IMR-90 (cell line): Measurements from ENCODE around the gene WASF3. TPM values are rescaled to one million over a fixed set of nuclear protein-coding genes. Genes with fewer than 3 reads are reported as not detected.

Experiments used
- ATAC-seq: fragments of 200-7000 bp; cut with Tn5 transposase; 2 replicates; pipeline ENCODE4 v1.9.1; 2020; ENCODE audit warnings: low read depth, mild to moderate bottlenecking, moderate library complexity
- BruUV-seq: library from RNA; stranded (reverse); fragments of 400-500 nt; replicated peaks from 2 replicates; lab custom pipeline; 2021; lab: Mats Ljungman, UMichigan
- CTCF ChIA-PET: fragments of 300-600 bp; formaldehyde crosslinking; extraction: SDS; loops from one replicate; lab custom pipeline; 2021; ENCODE audit warnings: antibody characterized with exemption; lab: Yijun Ruan, JAX
- POLR2A ChIA-PET: fragments of 300-600 bp; sonication (Branson Sonifier 250); formaldehyde crosslinking; loops from one replicate; lab custom pipeline; 2022; ENCODE audit warnings: antibody characterized with exemption; ENCODE audit not compliant: unreplicated experiment; lab: Charles Lee
- DNase-seq: peaks from one replicate; pipeline ENCODE4 v3.0.0; 2013
- H2AFZ ChIP-seq: replicated peaks from 2 replicates; pipeline ENCODE3; 2013; ENCODE audit warnings: low read length, mild to moderate bottlenecking; ENCODE audit not compliant: poor library complexity
- H2AK5ac ChIP-seq: 2 replicates; pipeline ENCODE4 v1.6.1; 2013; ENCODE audit warnings: low read depth, low read length, inconsistent platforms
- H2AK9ac ChIP-seq: replicated peaks from 2 replicates; pipeline ENCODE3; 2013; ENCODE audit warnings: mild to moderate bottlenecking, low read depth, low read length, moderate library complexity; ENCODE audit not compliant: poor library complexity
- H2BK120ac ChIP-seq: 2 replicates; pipeline ENCODE4 v1.6.1; 2013; ENCODE audit warnings: low read depth, low read length, inconsistent platforms
- H2BK15ac ChIP-seq: 3 replicates; pipeline ENCODE4 v1.6.1; 2013; ENCODE audit warnings: low read depth, low read length, inconsistent platforms
- H2BK20ac ChIP-seq: 2 replicates; pipeline ENCODE4 v1.6.1; 2013; ENCODE audit warnings: low read depth, mild to moderate bottlenecking, inconsistent platforms, low read length, moderate library complexity
- H2BK5ac ChIP-seq: 2 replicates; pipeline ENCODE4 v1.6.1; 2013; ENCODE audit warnings: mild to moderate bottlenecking, low read depth, low read length, inconsistent platforms; ENCODE audit not compliant: poor library complexity, severe bottlenecking
- H3K14ac ChIP-seq: replicated peaks from 2 replicates; pipeline ENCODE4 v1.6.1; 2013; ENCODE audit warnings: low read depth, low read length, inconsistent platforms
- H3K18ac ChIP-seq: 2 replicates; pipeline ENCODE4 v1.6.1; 2013; ENCODE audit warnings: low read depth, low read length, control low read depth
- H3K23ac ChIP-seq: 2 replicates; pipeline ENCODE4 v1.6.1; 2013; ENCODE audit warnings: low read depth, low read length, inconsistent platforms
- H3K27ac ChIP-seq: 2 replicates; pipeline ENCODE4 v1.5.1; 2013; ENCODE audit warnings: mild to moderate bottlenecking, control low read depth, low read length; ENCODE audit not compliant: insufficient read depth
- H3K27me3 ChIP-seq: 2 replicates; pipeline ENCODE4 v1.6.1; 2013; ENCODE audit warnings: low read length; ENCODE audit not compliant: control insufficient read depth, insufficient read depth
- H3K36me3 ChIP-seq: 2 replicates; pipeline ENCODE4 v1.6.1; 2013; ENCODE audit warnings: low read length, mixed read lengths; ENCODE audit not compliant: control insufficient read depth, insufficient read depth
- H3K4ac ChIP-seq: 2 replicates; pipeline ENCODE4 v1.6.1; 2013; ENCODE audit warnings: low read depth, low read length, inconsistent platforms
- H3K4me1 ChIP-seq: 2 replicates; pipeline ENCODE4 v1.6.1; 2013; ENCODE audit warnings: low read length, mixed read lengths; ENCODE audit not compliant: control insufficient read depth, insufficient read depth
- H3K4me2 ChIP-seq: 2 replicates; pipeline ENCODE4 v1.6.1; 2013; ENCODE audit warnings: low read depth, mild to moderate bottlenecking, control low read depth, low read length, moderate library complexity
- H3K4me3 ChIP-seq: 2 replicates; pipeline ENCODE4 v1.5.1; 2013; ENCODE audit warnings: low read depth, mild to moderate bottlenecking, control low read depth, low read length, moderate library complexity; ENCODE audit not compliant: insufficient read depth
- H3K56ac ChIP-seq: 2 replicates; pipeline ENCODE4 v1.6.1; 2013; ENCODE audit warnings: low read length, inconsistent platforms; ENCODE audit not compliant: insufficient read depth; ENCODE audit errors: extremely low read depth
- H3K79me1 ChIP-seq, 2 experiments: 2 replicates each; pipeline ENCODE4 v1.6.1; 2013; ENCODE audit warnings: low read length in 2 of 2, inconsistent platforms in 1 of 2, low read depth in 1 of 2
- H3K9ac ChIP-seq: 2 replicates; pipeline ENCODE4 v1.6.1; 2013; ENCODE audit warnings: low read depth, low read length, control low read depth
- H3K9me1 ChIP-seq: 2 replicates; pipeline ENCODE4 v1.6.1; 2013; ENCODE audit warnings: low read length, inconsistent platforms; ENCODE audit not compliant: insufficient read depth
- H3K9me3 ChIP-seq: 2 replicates; pipeline ENCODE4 v1.6.1; 2013; ENCODE audit warnings: low read length; ENCODE audit not compliant: control insufficient read depth, insufficient read depth
- H4K20me1 ChIP-seq: 2 replicates; pipeline ENCODE4 v1.6.1; 2013; ENCODE audit warnings: low read length, inconsistent platforms; ENCODE audit not compliant: insufficient read depth
- H4K5ac ChIP-seq: 2 replicates; pipeline ENCODE4 v1.6.1; 2013; ENCODE audit warnings: mild to moderate bottlenecking, low read depth, low read length, control low read depth
- H4K8ac ChIP-seq, 2 experiments: 2 replicates each; pipeline ENCODE4 v1.6.1; 2013; ENCODE audit warnings: low read depth in 2 of 2, low read length in 2 of 2, control low read depth in 1 of 2, inconsistent platforms in 1 of 2
- H4K91ac ChIP-seq: 2 replicates; pipeline ENCODE4 v1.6.1; 2013; ENCODE audit warnings: low read depth, low read length, inconsistent platforms; ENCODE audit not compliant: insufficient read depth
- BHLHE40 ChIP-seq: fragments of 150-350 bp; IDR thresholded peaks from 2 replicates; pipeline ENCODE4 v1.6.1; 2016; ENCODE audit warnings: mild to moderate bottlenecking, low read depth, low read length
- CEBPB ChIP-seq: IDR thresholded peaks from 2 replicates; pipeline ENCODE4 v1.6.1; 2012; ENCODE audit warnings: low read depth, low read length, improper control_type of control experiment
- CHD1 ChIP-seq: IDR thresholded peaks from 2 replicates; pipeline ENCODE4 v1.6.1; 2012; ENCODE audit warnings: low read depth, low read length, improper control_type of control experiment
- FOS ChIP-seq: fragments of 150-350 bp; IDR thresholded peaks from 2 replicates; pipeline ENCODE4 v1.6.1; 2016; ENCODE audit warnings: low read depth, low read length
- MAFK ChIP-seq: IDR thresholded peaks from 2 replicates; pipeline ENCODE4 v1.6.1; 2012; ENCODE audit warnings: low read depth, low read length, improper control_type of control experiment
- MAZ ChIP-seq: IDR thresholded peaks from 2 replicates; pipeline ENCODE4 v1.6.1; 2012; ENCODE audit warnings: low read depth, mild to moderate bottlenecking, low read length, improper control_type of control experiment, moderate library complexity, borderline replicate concordance
- MXI1 ChIP-seq: IDR thresholded peaks from 2 replicates; pipeline ENCODE4 v1.6.1; 2012; ENCODE audit warnings: low read depth, mild to moderate bottlenecking, low read length, moderate library complexity, borderline replicate concordance
- NFE2L2 ChIP-seq: fragments of 150-350 bp; IDR thresholded peaks from 2 replicates; pipeline ENCODE4 v1.6.1; 2016; ENCODE audit warnings: low read depth, mild to moderate bottlenecking, low read length
- RAD21 ChIP-seq: IDR thresholded peaks from 2 replicates; pipeline ENCODE4 v1.6.1; 2012; ENCODE audit warnings: low read length, improper control_type of control experiment
- RCOR1 ChIP-seq: IDR thresholded peaks from 2 replicates; pipeline ENCODE4 v1.6.1; 2012; ENCODE audit warnings: mild to moderate bottlenecking, low read length, improper control_type of control experiment; ENCODE audit not compliant: insufficient replicate concordance
- RFX5 ChIP-seq: IDR thresholded peaks from 2 replicates; pipeline ENCODE4 v1.8.0; 2012; ENCODE audit warnings: low read depth, mild to moderate bottlenecking, low read length, moderate library complexity
- SMC3 ChIP-seq: fragments of 150-350 bp; IDR thresholded peaks from 2 replicates; pipeline ENCODE4 v1.6.1; 2016; ENCODE audit warnings: low read depth, mild to moderate bottlenecking, antibody characterized with exemption, low read length, moderate library complexity
- WGBS, 2 experiments: methylation state at CpG; one replicate each; pipeline versions ENCODE4 v1.1.5 to v1.1.7; 2013; ENCODE audit warnings: missing lambda C conversion rate in 2 of 2; ENCODE audit not compliant: insufficient read length in 1 of 2; ENCODE audit errors: extremely low coverage in 2 of 2; 5-methylcytosine and 5-hydroxymethylcytosine counted together
- dilution Hi-C: fragments of 300-500 bp; cut with HindIII; formaldehyde crosslinking; loops from one replicate; pipeline ENCODE4 v1.14.3; 2018; ENCODE audit warnings: low sequenced_read_pairs; ENCODE audit not compliant: unreplicated experiment
- in situ Hi-C: fragments of 300-500 bp; cut with MboI; formaldehyde crosslinking; loops from 3 replicates; pipeline ENCODE4 v1.14.3; 2019; ENCODE audit warnings: low sequenced_read_pairs, inconsistent platforms, mixed read lengths
- intact Hi-C: fragments of 100-400 bp; cut with micrococcal nuclease; formaldehyde crosslinking; loops from 2 replicates; pipeline ENCODE4 v1.10.0; 2022
- polyA plus RNA-seq, 3 experiments: library from polyadenylated mRNA; depleted of rRNA; stranded (reverse); fragments of >200 nt; gene quantifications; 2 replicates each; pipeline ENCODE4 v1.2.3, GENCODE V29; 2012; ENCODE audit warnings: low replicate concordance in 1 of 3
- total RNA-seq: library from RNA; depleted of rRNA; stranded (reverse); fragments of >200 nt; gene quantifications from 2 replicates; pipeline ENCODE4 v1.2.3, GENCODE V29; 2012
- TF ChIP-seq, protein P1 (sequence below): fragments of 150-350 bp; IDR thresholded peaks from 2 replicates; pipeline ENCODE4 v1.6.1; 2016; ENCODE audit warnings: low read depth, mild to moderate bottlenecking, low read length, moderate library complexity, borderline replicate concordance
- TF ChIP-seq, protein P2 (sequence below): conservative IDR thresholded peaks from 2 replicates; pipeline ENCODE4 v1.5.1; 2012; ENCODE audit warnings: mild to moderate bottlenecking, low read depth, low read length, improper control_type of control experiment

WASF3 gene
- total and polyA plus RNA-seq, 2 of the 4 experiments (the other 2 are of a cell fraction): 4.3 to 11.4 TPM

DNA sequence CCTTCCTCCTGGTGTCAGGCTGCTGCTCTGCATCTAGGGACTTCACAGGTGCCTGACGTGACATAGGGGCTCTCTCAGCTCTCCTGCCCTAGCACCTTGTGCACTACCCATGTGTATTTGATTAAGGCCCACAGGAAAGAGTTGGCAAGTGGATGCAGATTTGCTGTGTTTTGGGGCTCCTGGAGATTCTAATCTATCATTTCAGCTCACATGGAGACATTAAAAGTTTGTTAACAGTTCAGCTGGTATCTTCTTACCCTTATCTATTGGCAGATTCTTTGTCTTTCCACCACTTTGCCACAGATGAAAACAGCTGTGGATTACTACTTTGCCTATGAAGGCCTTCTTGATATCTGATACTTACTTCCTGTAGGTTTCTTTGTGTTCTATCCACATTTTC lies 41.9 kb downstream of the WASF3 start:
- dilution Hi-C loops (no loop called here), intact Hi-C loops (no loop called here), in situ Hi-C loops (no loop called here)
- H4K91ac ChIP-seq: no peak overlapping the region; the same call in 1 of the 2 replicates
- H2AFZ ChIP-seq: no peak overlapping the region
- no peak overlapping the region for H3K9ac ChIP-seq
- no peak overlapping the region for H2BK15ac ChIP-seq
- peaks cover 3% of the 10 kb centered on the region; the same call in 1 of the 2 replicates for H3K9me1 ChIP-seq
- H3K4me1 ChIP-seq: peaks cover 14% of the 10 kb centered on the region
- H2AK9ac ChIP-seq: no peak overlapping the region
- H4K5ac ChIP-seq: no peak overlapping the region
- TF ChIP-seq, protein P1, sequence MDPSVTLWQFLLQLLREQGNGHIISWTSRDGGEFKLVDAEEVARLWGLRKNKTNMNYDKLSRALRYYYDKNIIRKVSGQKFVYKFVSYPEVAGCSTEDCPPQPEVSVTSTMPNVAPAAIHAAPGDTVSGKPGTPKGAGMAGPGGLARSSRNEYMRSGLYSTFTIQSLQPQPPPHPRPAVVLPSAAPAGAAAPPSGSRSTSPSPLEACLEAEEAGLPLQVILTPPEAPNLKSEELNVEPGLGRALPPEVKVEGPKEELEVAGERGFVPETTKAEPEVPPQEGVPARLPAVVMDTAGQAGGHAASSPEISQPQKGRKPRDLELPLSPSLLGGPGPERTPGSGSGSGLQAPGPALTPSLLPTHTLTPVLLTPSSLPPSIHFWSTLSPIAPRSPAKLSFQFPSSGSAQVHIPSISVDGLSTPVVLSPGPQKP: no peak
- TF ChIP-seq RCOR1 (no peak), MAZ (no peak), RAD21 (no peak), FOS (no peak), RFX5 (no peak), MAFK (no peak), NFE2L2 (no peak), MXI1 (no peak), SMC3 (no peak), CHD1 (no peak), CEBPB (no peak), BHLHE40 (no peak)
- TF ChIP-seq, protein P2, sequence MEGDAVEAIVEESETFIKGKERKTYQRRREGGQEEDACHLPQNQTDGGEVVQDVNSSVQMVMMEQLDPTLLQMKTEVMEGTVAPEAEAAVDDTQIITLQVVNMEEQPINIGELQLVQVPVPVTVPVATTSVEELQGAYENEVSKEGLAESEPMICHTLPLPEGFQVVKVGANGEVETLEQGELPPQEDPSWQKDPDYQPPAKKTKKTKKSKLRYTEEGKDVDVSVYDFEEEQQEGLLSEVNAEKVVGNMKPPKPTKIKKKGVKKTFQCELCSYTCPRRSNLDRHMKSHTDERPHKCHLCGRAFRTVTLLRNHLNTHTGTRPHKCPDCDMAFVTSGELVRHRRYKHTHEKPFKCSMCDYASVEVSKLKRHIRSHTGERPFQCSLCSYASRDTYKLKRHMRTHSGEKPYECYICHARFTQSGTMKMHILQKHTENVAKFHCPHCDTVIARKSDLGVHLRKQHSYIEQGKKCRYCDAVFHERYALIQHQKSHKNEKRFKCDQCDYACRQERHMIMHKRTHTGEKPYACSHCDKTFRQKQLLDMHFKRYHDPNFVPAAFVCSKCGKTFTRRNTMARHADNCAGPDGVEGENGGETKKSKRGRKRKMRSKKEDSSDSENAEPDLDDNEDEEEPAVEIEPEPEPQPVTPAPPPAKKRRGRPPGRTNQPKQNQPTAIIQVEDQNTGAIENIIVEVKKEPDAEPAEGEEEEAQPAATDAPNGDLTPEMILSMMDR: no peak
- H3K14ac ChIP-seq: no peak overlapping the region
- no peak overlapping the region for H2AK5ac ChIP-seq
- DNase-seq (no peak), ATAC-seq (no peak)
- no peak overlapping the region for H3K4ac ChIP-seq
- no peak overlapping the region for H3K27ac ChIP-seq
- no TSS peak for BruUV-seq
- H2BK5ac ChIP-seq: no peak overlapping the region
- no peaks in the 10 kb centered on the region; the same call in 1 of the 2 replicates for H3K9me3 ChIP-seq
- POLR2A ChIA-PET: no interaction called here
- H4K8ac ChIP-seq: no peak overlapping the region
- CTCF ChIA-PET: no interaction called here
- no peaks in the 10 kb centered on the region for H3K27me3 ChIP-seq
- H3K4me2 ChIP-seq: no peak overlapping the region
- H3K18ac ChIP-seq: no peak overlapping the region
- no CpG with 5 or more reads among the region's 1 CpG for WGBS, 2 experiments
- H2BK120ac ChIP-seq: no peak overlapping the region
- peaks cover 22 to 51% of the 10 kb centered on the region in 2 experiments for H3K79me1 ChIP-seq
- no peak overlapping the region for H3K23ac ChIP-seq
- H2BK20ac ChIP-seq: no peak overlapping the region
- H4K20me1 ChIP-seq: peaks cover 38% of the 10 kb centered on the region; the same call in 1 of the 2 replicates
- no peak overlapping the region for H3K56ac ChIP-seq
- no peak overlapping the region for H3K4me3 ChIP-seq
- no peaks in the 10 kb centered on the region for H3K36me3 ChIP-seq
